Suprapubic skin (tissue), 4 donors: ENCODE data around the gene QSOX1. TPM values are rescaled to one million over a fixed set of nuclear protein-coding genes. Genes with fewer than 3 reads are reported as not detected.

Experiments
- DNase-seq, 2 donors: peaks; one replicate each; pipeline ENCODE4 v3.0.0-alpha.2; 2019; ENCODE audit warnings: low spot score in 2 of 2
- H3K27ac ChIP-seq: fragments of 200-600 bp; sonication (generic); one replicate; pipeline ENCODE4 v1.5.1; 2019
- H3K27me3 ChIP-seq: fragments of 200-600 bp; sonication (generic); one replicate; pipeline ENCODE4 v1.5.1; 2019
- H3K36me3 ChIP-seq: fragments of 200-600 bp; sonication (generic); one replicate; pipeline ENCODE4 v1.5.1; 2019
- H3K4me1 ChIP-seq: fragments of 200-600 bp; sonication (generic); one replicate; pipeline ENCODE4 v1.5.1; 2019
- H3K4me3 ChIP-seq: fragments of 200-600 bp; sonication (generic); one replicate; pipeline ENCODE4 v1.5.1; 2019; ENCODE audit warnings: mild to moderate bottlenecking
- H3K9me3 ChIP-seq: fragments of 200-600 bp; sonication (generic); one replicate; pipeline ENCODE4 v1.5.1; 2019
- CTCF ChIP-seq, 2 donors: fragments of 200-600 bp in 1 of 2; fragments of 450-650 bp in 1 of 2; sonication (generic) in 1 of 2; IDR thresholded peaks; one replicate each; pipeline ENCODE4 v1.5.1; 2016 to 2019; ENCODE audit warnings: antibody characterized with exemption in 2 of 2, mild to moderate bottlenecking in 1 of 2, moderate library complexity in 1 of 2
- EP300 ChIP-seq: sonication (generic); formaldehyde crosslinking; IDR thresholded peaks from one replicate; pipeline ENCODE4 v1.6.1; 2017; ENCODE audit warnings: antibody characterized with exemption
- POLR2A ChIP-seq, 2 donors: fragments of 450-650 bp; IDR thresholded peaks; one replicate each; pipeline ENCODE4 v1.6.1; 2017; ENCODE audit warnings: antibody characterized with exemption in 2 of 2, mild to moderate bottlenecking in 2 of 2, moderate library complexity in 2 of 2
- POLR2AphosphoS5 ChIP-seq, 3 donors: sonication (generic); formaldehyde crosslinking; IDR thresholded peaks; one replicate each; pipeline ENCODE4 v1.6.1; 2017; ENCODE audit warnings: antibody characterized with exemption in 3 of 3
- WGBS: methylation state at CpG from one replicate; pipeline ENCODE4 v1.1.5; 2018; 5-methylcytosine and 5-hydroxymethylcytosine counted together
- total RNA-seq, 4 donors: library from RNA; depleted of rRNA; stranded (reverse); fragments of >200 nt; gene quantifications; one replicate each; pipeline ENCODE4 v1.1.0, GENCODE V29; 2016

Gene QSOX1
- total RNA-seq, 4 donors from 2014 or later = 56.6 to 66.1 (median 61.5) TPM

- no peak for DNase-seq
- no peaks in the 10 kb centered on the region for H3K4me1 ChIP-seq
- no peak overlapping the region for H3K27ac ChIP-seq
- H3K9me3 ChIP-seq = no peaks in the 10 kb centered on the region
- no peak for TF ChIP-seq POLR2AphosphoS5 (IDR thresholded peaks at IDR 0.05)
- TF ChIP-seq POLR2A (IDR thresholded peaks at IDR 0.05) = no peak
- no peak for TF ChIP-seq EP300
- no peak for TF ChIP-seq CTCF (IDR thresholded peaks at IDR 0.05)
- no peaks in the 10 kb centered on the region for H3K27me3 ChIP-seq
- H3K4me3 ChIP-seq = no peak overlapping the region
- H3K36me3 ChIP-seq = no peaks in the 10 kb centered on the region
- WGBS = 78% methylated on average over 12 of the region's 14 CpGs
Observed at GRCh38 chr1:180116964-180117763, 37.5 kb upstream of the QSOX1 start.

GRCh38 chr1:180117764-180118116, 36.9 kb upstream of the QSOX1 start:
- Histone ChIP-seq H3K4me1 (no peaks in the 10 kb centered on the region), H3K27me3 (no peaks in the 10 kb centered on the region), H3K36me3 (no peaks in the 10 kb centered on the region), H3K4me3 (no peak overlapping the region), H3K27ac (no peak overlapping the region), H3K9me3 (no peaks in the 10 kb centered on the region)
- DNase-seq = no peak
- TF ChIP-seq POLR2AphosphoS5 (IDR thresholded peaks at IDR 0.05) (no peak), POLR2A (IDR thresholded peaks at IDR 0.05) (no peak), CTCF (IDR thresholded peaks at IDR 0.05) (no peak), EP300 (no peak)
- 69% methylated on average over 2 of the region's 2 CpGs for WGBS

- Histone ChIP-seq H3K4me3 (no peak overlapping the region), H3K9me3 (no peaks in the 10 kb centered on the region), H3K4me1 (no peaks in the 10 kb centered on the region), H3K36me3 (no peaks in the 10 kb centered on the region), H3K27ac (no peak overlapping the region), H3K27me3 (no peaks in the 10 kb centered on the region)
- no peak for DNase-seq
- WGBS = 93% methylated on average over 2 of the region's 2 CpGs
- TF ChIP-seq POLR2A (IDR thresholded peaks at IDR 0.05) = no peak
- no peak for TF ChIP-seq EP300
- TF ChIP-seq POLR2AphosphoS5 (IDR thresholded peaks at IDR 0.05) = no peak
- TF ChIP-seq CTCF (IDR thresholded peaks at IDR 0.05) = no peak
Observed at GRCh38 chr1:180119837-180120236, 34.8 kb upstream of the QSOX1 start.

GRCh38 chr1:180123463-180123936, 31.2 kb upstream of the QSOX1 start:
- TF ChIP-seq POLR2AphosphoS5 (IDR thresholded peaks at IDR 0.05) (no peak), CTCF (IDR thresholded peaks at IDR 0.05) (no peak), EP300 (no peak), POLR2A (IDR thresholded peaks at IDR 0.05) (no peak)
- Histone ChIP-seq H3K36me3 (no peaks in the 10 kb centered on the region), H3K4me3 (no peak overlapping the region), H3K4me1 (no peaks in the 10 kb centered on the region), H3K9me3 (no peaks in the 10 kb centered on the region), H3K27me3 (no peaks in the 10 kb centered on the region), H3K27ac (no peak overlapping the region)
- 77% methylated on average over 4 of the region's 4 CpGs for WGBS
- no peak for DNase-seq

DNA sequence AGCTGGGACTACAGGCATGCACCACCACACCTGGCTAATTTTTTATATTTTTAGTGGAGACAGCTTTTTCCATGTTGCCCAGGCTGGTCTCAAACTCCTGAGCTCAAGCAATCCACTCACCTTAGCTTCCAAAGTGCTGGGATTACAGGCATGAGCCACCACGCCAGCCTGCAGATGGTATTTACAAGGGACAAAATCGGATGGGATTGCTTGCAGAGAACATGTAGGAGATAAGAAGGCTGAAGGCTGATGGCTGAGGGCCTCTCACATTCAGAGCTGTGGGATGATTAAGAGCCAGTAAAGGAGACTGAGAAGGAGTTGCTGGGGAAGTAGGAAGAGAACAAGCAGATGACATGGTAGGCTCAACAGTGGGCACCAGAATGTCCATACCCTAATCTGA, 24.0 kb upstream of the QSOX1 start:
- no peak for TF ChIP-seq CTCF (IDR thresholded peaks at IDR 0.05)
- H3K4me1 ChIP-seq = no peaks in the 10 kb centered on the region
- peaks cover 6% of the 10 kb centered on the region for H3K27me3 ChIP-seq
- no peak overlapping the region for H3K27ac ChIP-seq
- no peaks in the 10 kb centered on the region for H3K9me3 ChIP-seq
- H3K4me3 ChIP-seq = no peak overlapping the region
- DNase-seq = no peak
- no peaks in the 10 kb centered on the region for H3K36me3 ChIP-seq
- 91% methylated on average over 2 of the region's 2 CpGs for WGBS
